ENCODE results near the gene GGA3.
"Not testable (repeated sequence)": the region's sequence is repeated elsewhere in the genome, so short reads cannot be mapped to it uniquely, and the experiment has no call there.

GGA3 gene

DNA sequence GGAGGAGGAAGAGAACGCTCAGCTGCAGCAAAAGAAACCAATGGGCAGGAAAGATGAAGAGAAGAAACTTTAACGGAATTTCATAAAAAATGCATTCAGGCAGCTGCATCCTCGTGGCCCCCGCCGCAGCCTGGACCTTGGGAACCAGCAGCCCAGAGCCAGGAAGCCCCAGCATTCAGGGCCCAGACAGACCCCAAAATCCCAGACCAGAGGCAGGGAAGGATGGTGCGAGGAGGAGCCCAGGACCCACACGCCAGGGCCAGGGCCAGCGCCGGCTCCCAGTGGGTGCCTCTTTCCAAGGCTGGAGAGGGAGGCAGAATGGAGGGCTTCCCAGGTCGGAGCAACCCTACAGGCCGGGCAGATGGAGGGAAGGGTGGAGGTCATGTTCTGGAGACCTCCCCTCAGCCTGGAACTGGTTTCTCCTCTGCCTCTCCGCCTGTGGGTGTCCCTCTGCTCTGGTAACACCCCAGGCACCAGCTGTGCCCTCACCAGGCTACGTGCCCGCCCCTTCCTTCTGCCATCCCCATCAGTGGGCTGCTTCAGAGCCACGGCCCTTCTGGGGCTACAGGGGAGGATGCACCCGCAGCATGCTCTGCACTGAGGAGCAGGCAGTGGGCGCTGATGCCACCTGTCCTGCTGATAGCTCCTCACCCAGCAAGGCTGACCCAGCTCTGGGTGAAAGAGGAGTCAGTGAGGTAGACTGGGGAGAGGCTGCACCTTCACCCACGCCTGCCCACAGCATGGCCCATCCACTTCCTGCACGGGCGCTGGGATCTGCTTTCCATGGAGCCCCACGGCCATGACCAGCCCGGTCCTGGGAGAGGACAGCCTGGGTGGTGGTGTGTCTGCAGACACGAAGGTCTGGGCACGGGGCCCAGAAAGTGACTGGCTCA is 10.8 kb upstream of the GGA3 start:
- no peak for DNase-seq

DNA sequence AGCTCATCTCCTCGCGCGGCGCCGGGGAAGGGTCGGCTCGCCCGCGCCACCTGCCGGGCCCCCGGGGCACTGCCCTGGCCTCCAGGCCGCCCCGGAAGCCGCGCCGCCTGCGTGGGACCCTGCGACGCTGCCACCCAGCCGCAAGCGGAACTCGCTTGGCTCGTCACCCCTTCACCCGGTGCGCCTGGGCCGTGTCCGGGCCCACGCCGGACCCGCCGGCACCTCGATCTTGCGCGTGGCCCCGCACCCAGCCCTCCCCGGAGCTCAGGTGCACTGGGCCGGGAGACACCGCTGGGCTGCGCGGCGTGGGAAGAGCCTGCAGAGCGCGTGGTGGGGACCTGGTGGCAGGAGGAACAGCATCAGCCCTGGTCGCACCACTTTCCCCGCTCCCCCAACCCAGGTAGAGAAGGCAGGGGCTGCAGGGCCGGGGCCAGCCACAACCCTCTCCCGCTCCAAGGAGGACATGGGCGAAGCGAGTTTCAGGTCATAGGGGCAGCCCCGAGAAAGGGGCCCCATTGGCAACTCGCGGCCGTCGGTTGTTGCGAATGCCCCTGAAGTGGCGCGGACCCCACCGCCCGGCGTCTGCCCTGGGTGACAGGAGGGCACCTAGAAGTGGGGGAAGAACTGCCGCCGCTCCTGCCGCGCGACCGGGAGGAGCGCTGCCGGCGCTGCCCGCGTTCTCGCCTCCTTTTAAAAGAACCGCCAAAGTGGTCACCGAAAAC is 10.0 kb upstream of the GGA3 start:
- DNase-seq: peak; percentile 88

DNA sequence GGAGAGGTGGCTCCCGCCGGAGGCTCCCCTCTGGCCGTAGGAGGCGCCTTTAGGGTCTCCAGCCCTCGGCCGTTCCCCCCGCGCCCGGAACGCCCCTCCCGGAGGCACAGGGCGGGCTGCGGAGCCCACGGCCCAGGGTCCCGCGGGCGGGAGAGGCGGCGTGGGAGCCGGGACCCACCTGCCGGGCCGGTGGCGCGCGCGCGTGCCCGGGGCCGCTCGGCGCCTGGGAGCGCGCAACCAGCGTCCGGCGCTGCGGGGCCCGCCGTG is 9.5 kb upstream of the GGA3 start, which contains the start of gene MIF4GD:
MIF4GD (minus strand) TSS at position 266 of the 267 bp plus-strand sequence. CDS start 1,036 bp downstream, outside the sequence.
- no peak for DNase-seq

DNA sequence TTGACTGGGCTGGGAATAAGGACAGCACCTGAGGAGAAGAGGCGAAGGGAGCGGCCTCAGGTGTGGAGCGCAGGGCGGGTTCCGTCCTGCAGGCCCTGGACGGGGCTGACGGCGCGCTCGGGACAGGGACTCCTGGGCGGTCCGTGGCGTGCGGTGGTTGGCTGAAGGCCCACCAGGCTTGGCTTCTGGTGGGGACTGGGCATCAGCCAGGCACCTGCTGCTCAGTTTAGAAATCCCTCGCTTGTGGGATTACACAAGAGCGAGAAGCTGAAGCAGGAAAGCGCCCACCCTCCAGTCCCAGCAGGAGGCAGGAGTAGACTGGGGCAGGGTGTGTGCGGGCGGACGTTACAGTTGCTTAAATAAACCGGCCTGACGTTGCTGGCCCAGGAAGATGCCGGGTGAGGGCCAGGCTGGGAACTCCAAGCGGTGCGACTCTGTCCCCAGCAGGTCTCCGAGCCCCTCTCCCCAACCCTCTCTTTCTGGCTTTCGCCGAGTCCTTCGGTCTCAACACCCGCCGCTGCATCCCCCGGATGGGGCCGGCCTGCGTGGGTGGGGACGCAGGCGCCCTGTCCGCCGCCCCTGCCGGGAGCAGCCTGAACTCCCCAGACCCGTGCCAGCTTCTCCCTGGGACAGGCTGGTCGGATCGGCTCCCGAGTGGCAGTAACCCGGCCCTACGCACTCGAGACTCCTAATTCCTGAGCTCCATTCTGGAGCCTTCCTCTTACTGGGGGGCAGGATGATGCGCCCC is 9.0 kb upstream of the GGA3 start:
- peak; percentile 58 for DNase-seq

DNA sequence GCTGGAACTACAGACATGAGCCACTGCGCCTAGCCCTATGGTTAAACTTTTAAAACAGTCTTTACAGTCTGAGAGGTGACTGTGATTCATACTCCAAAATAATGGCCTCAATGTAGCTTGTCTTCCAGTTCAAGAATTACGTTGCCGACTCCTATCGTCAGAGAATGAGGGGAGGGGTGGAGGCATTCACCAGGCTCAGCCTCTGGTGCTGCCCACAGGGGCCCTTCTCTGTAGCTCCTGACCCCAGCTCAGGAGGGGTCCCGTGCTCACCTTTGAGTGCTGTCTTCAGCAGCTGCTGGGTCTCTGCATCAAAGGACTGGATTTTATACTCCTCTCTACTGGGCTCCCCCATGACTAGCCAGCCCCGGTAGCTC is 8.4 kb upstream of the GGA3 start:
- no peak for DNase-seq

DNA sequence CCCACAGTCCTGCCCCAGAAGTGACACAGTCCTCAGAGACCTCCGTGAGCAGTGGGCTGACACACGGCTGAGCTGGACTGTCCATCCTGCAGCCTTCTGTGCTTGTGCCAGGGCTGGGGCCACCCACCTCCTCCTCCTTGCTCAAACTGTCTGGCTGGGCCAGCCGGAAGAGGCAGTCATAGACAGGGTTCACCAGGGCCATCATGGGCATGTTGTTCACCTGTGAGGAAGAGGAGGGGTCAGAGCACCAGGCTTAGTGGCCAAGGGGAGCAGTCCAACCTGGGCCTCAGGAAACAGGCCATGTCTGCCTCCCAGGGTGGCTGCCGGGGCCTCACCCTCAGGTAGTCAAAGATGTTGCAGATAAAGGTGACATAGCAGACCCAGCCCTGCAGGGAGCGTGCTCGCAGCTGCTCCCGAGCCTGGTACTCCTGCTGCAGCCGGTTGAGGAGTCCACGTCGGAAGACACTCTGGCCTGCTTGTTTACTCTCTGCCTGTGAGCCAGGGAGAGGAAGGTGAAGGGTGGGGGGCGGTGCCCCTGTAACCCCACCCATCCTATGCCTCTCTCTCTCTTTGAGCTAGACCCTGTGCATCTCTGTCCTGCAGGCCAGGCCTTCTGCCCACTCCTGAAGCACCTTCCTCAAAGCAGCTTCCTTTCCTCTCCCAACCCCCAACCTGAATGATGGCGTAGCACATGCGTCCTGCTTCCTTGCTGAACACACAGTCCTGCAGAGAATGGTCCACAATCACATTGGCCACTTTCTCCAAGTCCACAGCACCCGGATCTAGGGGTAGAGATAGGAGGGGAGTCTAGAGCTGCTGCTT is 6.2 kb upstream of the GGA3 start:
- no peak for DNase-seq

DNA sequence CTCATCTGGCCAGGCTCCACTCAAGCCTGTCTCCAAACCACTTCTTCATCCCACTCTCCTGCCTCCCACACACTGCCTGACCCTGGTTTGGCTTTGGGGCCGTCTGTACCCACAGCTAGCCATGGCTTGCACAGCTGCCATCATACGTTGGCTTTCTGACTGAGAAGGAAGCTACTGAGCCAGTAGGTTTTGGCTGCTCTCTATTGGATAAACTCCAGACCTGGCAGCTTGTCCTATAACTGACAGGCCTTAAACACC is 5.7 kb upstream of the GGA3 start:
- no peak for DNase-seq

DNA sequence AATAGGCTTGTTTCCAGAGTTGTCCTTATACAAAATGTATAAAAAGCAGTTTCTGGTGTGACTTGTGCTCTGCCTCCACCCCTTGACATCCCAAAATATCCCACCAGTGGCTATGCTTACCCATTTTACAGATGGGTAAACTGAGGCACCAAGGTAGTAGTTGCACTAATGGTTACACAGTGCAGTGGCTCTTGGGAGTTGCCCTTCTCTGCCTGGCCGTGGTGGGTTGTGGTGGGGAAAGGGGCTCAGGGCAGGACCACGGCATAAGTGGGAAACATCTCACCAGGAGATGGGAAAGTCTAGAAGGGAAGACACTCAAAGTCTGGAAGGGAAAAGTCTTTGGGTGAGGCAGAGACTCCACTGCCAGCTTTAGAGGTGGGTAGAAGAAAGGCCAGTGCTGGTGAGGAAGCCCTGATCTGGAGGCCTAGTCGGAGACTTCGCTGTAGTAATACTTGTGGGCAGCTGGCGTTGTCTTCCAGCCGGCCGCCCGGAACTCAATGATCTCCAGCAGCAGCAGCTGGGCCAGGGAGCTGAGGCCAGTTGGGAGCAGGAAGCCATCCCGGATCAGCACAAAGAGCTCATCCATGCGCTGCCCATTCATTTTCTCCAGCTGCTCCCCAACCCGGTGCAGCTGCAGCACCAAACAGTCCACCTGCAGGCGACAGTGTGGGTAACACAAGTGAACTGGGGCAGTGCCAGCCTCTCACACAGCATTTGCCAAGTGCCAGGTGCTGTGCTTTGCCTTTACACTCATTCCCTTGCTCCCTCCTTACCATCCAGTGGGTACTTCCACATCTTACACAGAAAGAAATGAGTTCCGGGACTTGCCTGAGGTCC is 5.1 kb upstream of the GGA3 start:
- no peak for DNase-seq

DNA sequence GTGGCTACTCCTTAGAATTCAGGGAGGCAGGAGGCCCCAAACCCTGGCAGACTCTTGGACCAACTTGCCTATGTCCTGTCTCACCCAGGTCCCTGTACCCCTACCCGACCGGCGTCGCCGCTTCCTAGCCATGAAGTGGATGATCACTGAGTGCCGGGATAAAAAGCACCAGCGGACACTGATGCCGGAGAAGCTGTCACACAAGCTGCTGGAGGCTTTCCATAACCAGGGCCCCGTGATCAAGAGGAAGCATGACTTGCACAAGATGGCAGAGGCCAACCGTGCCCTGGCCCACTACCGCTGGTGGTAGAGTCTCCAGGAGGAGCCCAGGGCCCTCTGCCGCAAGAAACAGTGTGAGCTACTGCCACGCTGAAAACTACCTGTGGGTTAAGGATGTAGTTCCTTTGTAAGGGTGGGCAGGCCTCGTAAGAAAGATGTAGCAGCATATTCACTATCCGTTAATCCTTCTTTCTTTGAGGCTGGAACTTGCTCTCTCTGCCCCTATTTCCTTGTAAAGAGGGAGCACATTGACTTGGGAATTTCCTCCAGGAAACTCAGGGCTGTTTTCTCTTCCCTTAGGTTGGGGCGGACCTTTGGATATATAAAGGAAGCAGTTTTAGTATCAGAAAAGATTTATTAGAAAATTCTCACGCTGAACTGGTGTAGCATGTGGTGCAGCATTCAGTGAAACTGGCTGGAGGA is 4.4 kb upstream of the GGA3 start:
- DNase-seq: no peak

DNA sequence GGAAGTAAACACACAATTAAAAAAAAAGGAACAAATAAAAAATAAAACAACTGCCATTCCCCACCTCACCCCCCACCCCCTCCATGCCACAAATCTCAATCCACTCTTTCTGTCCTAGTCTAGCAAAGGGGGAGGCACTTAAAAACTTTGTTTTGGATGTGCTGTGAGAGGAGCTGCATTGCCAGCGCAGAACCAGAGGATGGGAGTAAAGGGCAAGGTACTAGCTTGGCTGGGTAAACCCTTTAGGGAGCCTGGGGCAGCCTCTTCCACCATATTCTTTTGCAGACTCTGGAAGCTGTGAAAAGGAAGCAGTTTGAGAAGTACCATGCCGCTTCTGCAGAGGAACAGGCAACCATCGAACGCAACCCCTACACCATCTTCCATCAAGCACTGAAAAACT is 1.6 kb upstream of the GGA3 start:
- no peak for DNase-seq

DNA sequence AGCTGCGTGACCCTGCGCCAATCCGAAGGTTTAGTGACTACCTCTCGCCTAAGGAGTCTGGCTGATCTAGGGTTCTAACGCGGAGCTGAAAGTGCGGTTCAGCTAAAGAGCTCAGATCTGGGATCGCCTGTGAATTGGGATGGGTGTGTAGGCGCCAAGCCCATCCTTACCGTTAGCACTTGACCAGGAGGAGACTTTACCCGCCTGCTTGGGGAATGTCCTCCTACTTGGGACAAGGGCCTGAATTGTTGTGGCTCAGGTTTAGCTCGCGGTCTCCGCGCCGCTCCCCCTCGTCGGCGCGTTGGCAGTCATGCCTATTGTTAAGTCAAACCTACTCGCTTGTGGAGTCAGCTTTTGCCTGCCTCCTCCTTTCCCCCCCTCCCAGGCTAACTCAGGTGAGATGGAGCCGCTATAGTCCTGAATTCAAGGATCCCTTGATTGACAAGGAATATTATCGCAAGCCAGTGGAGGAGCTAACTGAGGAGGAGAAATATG is 753 bp upstream of the GGA3 start:
- DNase-seq: no peak

DNA sequence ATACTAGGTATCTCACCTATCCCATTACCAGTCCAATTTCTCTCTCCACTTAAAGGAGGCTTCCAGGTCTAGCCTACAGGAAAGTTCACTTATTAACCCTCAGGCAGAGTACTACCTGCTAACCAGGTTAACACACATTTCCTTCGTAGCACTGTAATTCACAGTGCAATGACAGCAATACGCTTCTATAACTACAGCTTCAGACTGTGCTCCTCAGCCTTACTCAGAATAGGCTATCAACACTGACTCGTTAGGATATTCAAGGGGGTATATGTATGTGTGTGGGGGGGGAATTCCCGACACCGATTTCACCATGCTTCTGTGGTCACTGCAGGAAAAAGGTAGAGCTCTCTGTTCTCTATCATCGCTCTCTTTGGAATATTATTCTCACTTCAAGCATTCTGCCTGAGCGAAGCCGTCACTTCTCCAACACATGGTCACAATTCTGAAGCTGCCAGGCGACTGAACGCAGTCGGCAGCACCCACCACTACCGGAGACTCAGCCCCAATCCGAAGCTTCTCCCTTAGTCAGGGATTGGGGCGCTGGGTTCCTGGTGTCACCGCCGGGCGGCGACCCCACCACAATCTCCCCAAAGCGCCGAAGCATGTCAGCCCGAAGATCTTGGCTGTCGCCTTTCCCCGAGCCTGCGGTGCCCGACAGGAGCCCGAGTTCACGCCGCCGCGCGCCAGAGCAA is 618 bp downstream of the GGA3 start:
- DNase-seq: no peak

DNA sequence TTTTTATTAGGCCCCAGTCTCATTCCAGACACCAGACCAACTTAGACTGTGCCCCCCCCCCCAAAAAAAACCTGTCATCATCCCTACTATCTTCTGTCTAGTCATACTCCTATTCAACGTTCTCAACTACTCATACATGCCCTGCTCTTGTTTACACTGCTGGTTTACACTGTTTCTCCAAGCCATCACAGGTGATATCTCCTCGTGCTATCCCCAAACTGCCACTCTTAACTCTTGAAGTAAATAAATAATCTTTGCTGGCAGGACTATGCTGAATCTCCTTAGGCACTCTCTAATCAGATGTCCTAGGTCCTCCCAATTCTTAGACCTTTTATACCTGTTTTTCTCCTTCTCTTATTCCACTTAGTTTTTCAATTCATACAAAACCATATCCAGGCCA is 4.2 kb downstream of the GGA3 start:
- DNase-seq: not testable (repeated sequence)

DNA sequence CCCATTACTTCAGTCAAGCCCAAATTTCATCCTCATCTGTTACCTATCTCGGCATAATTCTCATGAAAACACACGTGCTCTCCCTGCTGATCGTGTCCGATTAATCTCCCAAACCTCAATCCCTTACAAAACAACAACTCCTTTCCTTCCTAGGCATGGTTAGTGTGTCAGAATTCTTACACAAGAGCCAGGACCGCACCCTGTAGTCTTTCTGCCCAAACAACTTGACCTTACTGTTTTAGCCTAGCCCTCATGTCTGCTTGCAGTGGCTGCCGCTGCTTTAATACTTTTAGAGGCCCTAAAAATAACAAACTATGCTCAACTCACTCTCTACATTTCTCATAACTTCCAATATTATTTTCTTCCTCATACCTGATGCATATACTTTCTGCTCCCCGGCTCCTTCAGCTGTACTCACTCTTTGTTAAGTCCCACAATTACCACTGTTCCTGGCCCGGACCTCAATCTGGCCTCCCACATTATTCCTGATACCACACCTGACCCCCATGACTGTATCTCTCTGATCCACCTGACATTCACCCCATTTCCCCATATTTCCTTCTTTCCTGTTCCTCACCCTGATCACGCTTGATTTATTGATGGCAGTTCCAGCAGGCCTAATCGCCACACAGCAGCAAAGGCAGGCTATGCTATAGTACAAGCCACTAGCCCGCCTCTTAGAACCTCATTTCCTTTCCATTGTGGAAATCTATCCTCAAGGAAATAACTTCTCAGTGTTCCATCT is 5.3 kb downstream of the GGA3 start:
- DNase-seq: not testable (repeated sequence)

DNA sequence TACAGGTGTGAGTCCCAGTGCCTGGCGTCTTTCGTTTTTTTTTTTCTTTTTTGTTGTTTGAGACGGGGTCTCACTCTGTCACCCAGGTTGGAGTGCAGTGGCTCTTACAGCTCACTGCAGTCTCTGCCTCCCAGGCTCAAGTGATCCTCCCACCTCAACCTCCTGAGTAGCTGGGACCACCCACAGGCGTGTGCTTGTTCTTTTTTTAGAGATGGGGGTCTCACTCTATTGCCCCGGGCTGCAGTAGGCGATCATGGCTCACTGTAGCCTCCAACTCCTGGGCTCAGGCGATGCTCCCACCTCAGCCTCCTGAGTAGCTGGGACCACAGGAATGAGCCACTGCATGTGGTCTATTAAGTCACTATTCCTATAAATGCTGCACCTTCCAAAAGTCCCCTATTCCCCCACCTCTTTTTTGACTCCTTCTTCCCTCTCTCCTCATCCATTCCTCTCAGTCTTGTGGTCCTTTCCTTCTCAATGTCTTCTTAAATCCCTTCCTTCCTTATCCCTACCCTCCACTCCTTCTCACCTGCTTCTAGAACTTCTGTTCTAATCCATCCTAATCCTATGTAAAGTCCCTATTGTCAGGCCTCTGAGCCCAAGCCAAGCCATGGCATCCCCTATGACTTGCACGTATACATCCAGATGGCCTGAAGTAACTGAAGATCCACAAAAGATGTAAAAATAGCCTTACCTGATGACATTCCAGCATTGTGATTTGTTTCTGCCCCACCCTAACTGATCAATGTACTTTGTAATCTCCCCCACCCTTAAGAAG is 9.2 kb downstream of the GGA3 start:
- DNase-seq: no peak

DNA sequence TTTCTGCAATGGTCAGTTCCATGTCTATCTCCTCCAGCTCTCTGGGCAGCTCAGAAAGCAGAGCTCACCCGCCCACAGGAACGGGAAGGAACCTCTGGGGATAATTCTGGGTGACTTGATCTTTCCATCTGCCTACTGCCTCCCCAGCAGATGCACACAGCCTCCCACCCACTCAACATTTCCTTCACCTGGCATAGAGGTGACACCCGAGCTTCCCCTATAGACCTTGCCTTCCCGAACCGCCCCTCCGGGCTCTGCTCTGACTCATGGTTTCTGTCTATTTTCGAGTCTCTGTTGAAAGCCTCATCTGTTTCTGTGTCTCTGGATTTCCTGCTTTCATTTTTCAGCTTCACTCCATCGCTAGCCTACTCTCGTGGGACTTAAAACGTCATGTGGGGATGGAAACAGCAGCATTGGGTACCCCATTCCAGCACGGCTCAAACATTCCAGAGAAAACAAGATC is 11.4 kb downstream of the GGA3 start:
- DNase-seq: no peak

DNA sequence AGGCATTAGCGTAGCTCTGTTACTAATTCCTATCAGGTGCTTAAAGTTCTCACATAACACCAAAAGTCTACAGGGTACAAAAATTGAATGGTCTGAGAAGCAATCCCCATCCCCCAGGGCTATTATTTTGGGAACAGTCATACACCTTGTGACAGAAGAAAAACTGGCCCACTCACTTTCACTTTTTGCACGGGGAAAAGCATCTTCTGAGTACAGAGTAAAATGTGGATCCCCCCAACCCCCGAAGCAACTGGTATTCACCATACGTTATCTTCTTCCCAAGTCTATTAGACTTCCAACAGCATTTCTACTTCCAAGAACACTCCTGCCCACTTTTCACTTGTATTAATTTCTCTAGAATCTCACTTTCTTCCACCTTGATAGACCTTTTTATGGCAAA is 11.8 kb downstream of the GGA3 start:
- DNase-seq: no peak

DNA sequence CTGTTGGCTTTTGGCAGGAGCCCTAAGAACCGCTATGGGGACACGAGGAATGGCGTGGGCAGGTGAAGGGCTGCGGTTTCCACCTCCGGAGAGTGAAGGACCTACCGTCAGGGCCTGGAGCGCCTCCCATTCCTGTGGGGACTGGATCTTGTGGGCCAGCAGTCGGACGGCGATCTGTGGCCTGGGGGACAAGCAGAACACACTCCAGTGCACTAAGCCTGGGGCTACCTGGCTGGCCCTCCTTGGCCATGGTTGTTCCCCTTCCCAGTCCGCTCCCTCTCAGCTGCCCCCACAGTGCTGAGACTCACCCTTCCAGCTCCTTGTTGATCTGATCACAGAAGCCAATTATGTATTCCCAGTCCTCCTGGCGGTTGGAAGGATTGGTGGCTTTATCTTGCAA is 15.0 kb downstream of the GGA3 start:
- no peak for DNase-seq

DNA sequence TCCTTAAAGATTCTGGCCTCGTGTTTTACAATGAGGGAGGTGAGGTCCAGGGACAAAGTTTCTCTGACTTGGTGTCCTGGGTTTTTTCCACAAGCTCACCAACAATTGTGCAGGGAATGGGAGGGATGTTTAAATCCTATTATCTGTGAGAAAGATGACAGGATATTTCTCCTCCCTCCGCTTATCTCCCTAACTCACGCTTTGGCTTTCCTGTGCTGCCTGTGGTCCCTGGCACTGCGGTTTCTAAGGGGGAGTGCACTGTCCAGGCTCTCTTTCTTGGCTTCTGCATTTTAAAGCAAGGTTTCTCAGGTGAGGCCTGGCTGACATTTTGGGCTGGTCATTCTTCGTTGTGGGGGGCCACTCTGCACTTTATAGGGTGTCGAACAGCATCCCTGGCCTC is 16.4 kb downstream of the GGA3 start:
- DNase-seq: no peak

All from CD4-positive, alpha-beta T cell treated with Interleukin-15 for 1 hour (primary cell).